ENCODE data around the gene C19orf81.

DNA sequence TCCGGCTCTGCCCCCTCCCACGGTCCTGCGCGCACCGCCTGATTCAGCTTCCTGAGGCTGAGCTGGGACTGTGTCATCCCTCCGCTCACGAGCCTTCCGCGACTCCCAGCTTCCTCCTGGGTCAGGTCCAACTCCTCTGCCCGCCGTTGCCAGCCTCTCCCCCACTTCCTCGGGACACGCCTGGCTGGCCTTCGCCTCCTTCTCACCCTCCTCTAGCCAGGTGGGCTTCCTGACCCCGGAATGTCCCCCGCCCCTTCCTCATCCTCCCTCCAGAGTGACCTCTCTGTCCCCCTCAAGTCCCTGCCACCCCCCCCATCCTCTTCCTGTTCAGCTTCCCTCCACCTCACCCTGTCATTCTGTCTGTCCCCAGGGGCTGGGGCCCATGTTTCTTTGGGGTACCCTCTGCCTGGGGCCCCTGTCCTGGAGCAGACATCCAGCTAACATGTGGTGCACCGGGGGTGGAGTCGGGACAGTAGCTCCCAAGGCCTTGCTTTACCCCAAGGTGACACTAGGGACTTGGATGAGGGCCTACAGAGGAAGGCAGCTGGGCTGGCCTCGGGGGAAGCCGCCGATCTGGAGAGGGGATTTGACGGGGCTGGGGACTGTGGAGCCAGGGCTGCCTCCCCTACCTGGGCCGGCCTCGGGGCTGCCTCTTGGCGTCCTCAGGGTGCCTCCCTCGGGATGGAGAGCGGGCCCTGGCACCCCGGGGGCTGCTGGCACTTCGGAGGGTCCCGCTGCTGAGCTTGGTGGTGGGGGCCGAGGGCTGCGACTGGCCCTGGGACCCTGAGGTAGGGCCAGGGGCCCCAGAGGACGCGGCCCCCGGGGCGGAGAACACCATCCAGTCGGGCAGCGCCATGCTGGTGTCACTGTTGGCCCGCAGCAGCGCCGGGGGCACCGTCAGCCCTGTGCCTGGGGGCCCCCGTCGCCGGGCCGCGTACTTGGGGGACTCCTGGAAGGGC, 53.9 kb downstream of the C19orf81 start:
- TF ChIP-seq POLR2A (IDR thresholded peaks at IDR 0.05): no peak
- TF ChIP-seq, protein P1, sequence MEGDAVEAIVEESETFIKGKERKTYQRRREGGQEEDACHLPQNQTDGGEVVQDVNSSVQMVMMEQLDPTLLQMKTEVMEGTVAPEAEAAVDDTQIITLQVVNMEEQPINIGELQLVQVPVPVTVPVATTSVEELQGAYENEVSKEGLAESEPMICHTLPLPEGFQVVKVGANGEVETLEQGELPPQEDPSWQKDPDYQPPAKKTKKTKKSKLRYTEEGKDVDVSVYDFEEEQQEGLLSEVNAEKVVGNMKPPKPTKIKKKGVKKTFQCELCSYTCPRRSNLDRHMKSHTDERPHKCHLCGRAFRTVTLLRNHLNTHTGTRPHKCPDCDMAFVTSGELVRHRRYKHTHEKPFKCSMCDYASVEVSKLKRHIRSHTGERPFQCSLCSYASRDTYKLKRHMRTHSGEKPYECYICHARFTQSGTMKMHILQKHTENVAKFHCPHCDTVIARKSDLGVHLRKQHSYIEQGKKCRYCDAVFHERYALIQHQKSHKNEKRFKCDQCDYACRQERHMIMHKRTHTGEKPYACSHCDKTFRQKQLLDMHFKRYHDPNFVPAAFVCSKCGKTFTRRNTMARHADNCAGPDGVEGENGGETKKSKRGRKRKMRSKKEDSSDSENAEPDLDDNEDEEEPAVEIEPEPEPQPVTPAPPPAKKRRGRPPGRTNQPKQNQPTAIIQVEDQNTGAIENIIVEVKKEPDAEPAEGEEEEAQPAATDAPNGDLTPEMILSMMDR (IDR thresholded peaks at IDR 0.05): no peak

Data from vagina (tissue), 2 donors.